Astrocyte of the cerebellum (primary cell): Measurements from ENCODE around the gene METTL1.

ENCODE experiments used
- DNase-seq: peaks from one replicate; pipeline ENCODE4 v3.0.0-alpha.2; 2011; ENCODE audit warnings: low read depth
- H3K4me3 ChIP-seq: 2 replicates; pipeline ENCODE4 v1.5.1; 2011; ENCODE audit warnings: mild to moderate bottlenecking, low read depth, low read length, moderate library complexity
- in situ Hi-C: cut with HindIII; loops from 2 replicates; pipeline ENCODE4 v1.10.0; 2017; ENCODE audit warnings: low sequenced_read_pairs
- TF ChIP-seq, protein P1 (sequence below): IDR thresholded peaks from 2 replicates; pipeline ENCODE4 v1.5.1; 2012; ENCODE audit warnings: low read length, low read depth, moderate library complexity, mild to moderate bottlenecking; ENCODE audit errors: missing control alignments

The METTL1 gene

DNA sequence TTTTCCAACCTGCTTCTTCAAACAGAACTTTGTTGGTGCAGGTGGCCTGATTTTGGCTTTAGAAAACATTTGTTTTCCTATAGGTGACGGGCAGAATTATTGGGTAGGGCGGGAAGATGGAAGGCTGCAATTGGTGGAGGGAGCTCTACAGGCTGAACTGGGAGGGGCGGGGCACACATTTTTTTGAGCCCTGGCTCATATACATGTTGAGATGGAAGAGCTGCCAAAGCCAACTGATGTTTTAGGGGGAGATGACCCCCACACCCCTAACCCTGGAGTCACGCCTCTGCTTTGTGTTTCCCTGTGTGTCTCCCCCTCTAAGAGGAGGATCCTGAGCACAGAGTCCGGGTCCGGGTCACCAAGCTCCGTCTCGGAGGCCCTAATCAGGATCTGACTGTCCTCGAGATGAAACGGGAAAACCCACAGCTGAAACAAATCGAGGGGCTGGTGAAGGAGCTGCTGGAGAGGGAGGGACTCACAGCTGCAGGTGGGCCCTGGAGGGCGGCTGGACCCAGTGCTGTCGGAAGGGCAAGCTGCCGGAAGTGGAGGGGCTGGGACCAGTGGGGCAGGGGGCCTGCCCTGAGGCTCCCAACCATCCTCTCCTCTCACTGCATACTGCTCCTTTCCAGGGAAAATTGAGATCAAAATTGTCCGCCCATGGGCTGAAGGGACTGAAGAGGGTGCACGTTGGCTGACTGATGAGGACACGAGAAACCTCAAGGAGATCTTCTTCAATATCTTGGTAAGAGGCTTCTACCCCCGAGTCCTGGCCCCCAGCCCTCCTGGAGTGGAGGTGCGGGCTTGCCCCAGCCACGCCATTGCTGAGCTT lies 51.9 kb downstream of the METTL1 start:
- TF ChIP-seq, protein P1, sequence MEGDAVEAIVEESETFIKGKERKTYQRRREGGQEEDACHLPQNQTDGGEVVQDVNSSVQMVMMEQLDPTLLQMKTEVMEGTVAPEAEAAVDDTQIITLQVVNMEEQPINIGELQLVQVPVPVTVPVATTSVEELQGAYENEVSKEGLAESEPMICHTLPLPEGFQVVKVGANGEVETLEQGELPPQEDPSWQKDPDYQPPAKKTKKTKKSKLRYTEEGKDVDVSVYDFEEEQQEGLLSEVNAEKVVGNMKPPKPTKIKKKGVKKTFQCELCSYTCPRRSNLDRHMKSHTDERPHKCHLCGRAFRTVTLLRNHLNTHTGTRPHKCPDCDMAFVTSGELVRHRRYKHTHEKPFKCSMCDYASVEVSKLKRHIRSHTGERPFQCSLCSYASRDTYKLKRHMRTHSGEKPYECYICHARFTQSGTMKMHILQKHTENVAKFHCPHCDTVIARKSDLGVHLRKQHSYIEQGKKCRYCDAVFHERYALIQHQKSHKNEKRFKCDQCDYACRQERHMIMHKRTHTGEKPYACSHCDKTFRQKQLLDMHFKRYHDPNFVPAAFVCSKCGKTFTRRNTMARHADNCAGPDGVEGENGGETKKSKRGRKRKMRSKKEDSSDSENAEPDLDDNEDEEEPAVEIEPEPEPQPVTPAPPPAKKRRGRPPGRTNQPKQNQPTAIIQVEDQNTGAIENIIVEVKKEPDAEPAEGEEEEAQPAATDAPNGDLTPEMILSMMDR: no peak
- no peak overlapping the region for H3K4me3 ChIP-seq
- DNase-seq: no peak
- in situ Hi-C loops: no loop called here

DNA sequence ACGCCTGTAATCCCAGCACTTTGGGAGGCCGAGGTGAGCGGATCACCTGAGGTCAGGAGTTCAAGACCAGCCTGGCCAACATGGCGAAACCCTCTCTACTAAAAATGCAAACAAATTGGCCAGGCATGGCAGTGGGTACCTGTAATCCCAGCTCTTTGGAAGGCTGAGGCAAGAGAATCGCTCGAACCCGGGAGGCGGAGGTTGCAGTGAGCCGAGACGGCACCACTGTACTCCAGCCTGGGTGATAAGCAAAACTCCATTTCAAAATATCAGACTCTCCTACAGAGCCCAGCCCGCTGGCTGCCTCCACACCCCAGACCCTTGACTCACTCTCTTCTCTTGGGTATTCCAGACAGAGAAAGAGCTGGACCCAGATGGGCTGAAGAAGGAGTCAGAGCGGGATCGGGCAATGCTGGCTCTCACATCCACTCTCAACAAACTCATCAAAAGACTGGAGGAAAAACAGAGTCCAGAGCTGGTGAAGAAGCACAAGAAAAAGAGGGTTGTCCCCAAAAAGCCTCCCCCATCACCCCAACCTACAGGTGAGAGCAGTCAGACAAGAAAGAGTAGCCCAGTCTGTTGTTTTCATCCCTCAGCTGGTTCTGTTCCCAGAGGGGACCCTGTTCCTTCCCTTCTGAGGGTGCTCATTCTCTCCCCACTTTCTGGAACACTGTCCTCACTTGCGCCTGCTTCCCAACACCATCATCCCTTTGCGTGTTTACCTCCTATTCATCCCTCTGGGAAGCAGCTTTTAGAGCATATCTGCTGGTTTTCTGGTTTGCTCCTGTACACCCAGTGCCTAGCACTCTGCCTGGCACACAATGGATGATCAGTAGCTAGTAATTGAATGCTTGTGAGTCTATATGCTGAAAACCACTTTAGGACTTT lies 53.0 kb downstream of the METTL1 start:
- TF ChIP-seq, protein P1: no peak
- in situ Hi-C loops: no loop called here
- DNase-seq: no peak
- no peak overlapping the region for H3K4me3 ChIP-seq
